Endodermal cell (in vitro differentiated cells): ENCODE measurements around the gene ALDOA. TPM values are rescaled to one million over a fixed set of nuclear protein-coding genes. Genes with fewer than 3 reads are reported as not detected.
A peak's percentile ranks its signal among the peaks of the same experiment; 100 is the strongest.

ENCODE experiments used
- DNase-seq: peaks from one replicate; pipeline ENCODE4 v3.0.0-alpha.2; 2017
- H3K27ac ChIP-seq: 2 replicates; pipeline ENCODE4 v1.5.1; 2013; ENCODE audit warnings: mild to moderate bottlenecking, low read depth, low read length, moderate library complexity
- H3K27me3 ChIP-seq: 2 replicates; pipeline ENCODE4 v1.6.1; 2013; ENCODE audit warnings: mild to moderate bottlenecking, low read length, moderate library complexity; ENCODE audit not compliant: insufficient read depth, control insufficient read depth, poor library complexity, severe bottlenecking
- H3K36me3 ChIP-seq: 2 replicates; pipeline ENCODE4 v1.7.0; 2013; ENCODE audit warnings: mild to moderate bottlenecking, low read length, moderate library complexity; ENCODE audit not compliant: control insufficient read depth, insufficient read depth
- H3K4me1 ChIP-seq: one replicate; pipeline ENCODE4 v1.7.0; 2013; ENCODE audit warnings: low read length; ENCODE audit not compliant: control insufficient read depth, insufficient read depth
- H3K4me3 ChIP-seq: 2 replicates; pipeline ENCODE4 v1.5.1; 2013; ENCODE audit warnings: mild to moderate bottlenecking, low read length, moderate library complexity
- H3K9ac ChIP-seq: 2 replicates; pipeline ENCODE4 v1.6.1; 2013; ENCODE audit warnings: mild to moderate bottlenecking, low read length, moderate library complexity; ENCODE audit not compliant: poor library complexity, severe bottlenecking; ENCODE audit errors: extremely low read depth
- H3K9me3 ChIP-seq: 2 replicates; pipeline ENCODE4 v1.6.1; 2013; ENCODE audit warnings: mild to moderate bottlenecking, low read length, moderate library complexity; ENCODE audit not compliant: control insufficient read depth
- H3K27ac Mint-ChIP-seq: 2 replicates; pipeline ENCODE4 v1.8.0; 2020; ENCODE audit warnings: mixed read lengths
- H3K27me3 Mint-ChIP-seq: 2 replicates; pipeline ENCODE4 v1.8.0; 2021; ENCODE audit warnings: mild to moderate bottlenecking, mixed read lengths; ENCODE audit not compliant: insufficient read depth
- H3K36me3 Mint-ChIP-seq: 2 replicates; pipeline ENCODE4 v1.8.0; 2020; ENCODE audit warnings: low read depth, mixed read lengths
- H3K4me1 Mint-ChIP-seq: 2 replicates; pipeline ENCODE4 v1.8.0; 2020; ENCODE audit warnings: mixed read lengths
- H3K4me3 Mint-ChIP-seq: 2 replicates; pipeline ENCODE4 v1.8.0; 2020; ENCODE audit warnings: mild to moderate bottlenecking, moderate library complexity, mixed read lengths
- H3K9me3 Mint-ChIP-seq: 2 replicates; pipeline ENCODE4 v1.8.0; 2020; ENCODE audit warnings: mild to moderate bottlenecking, mixed read lengths
- WGBS, 2 experiments: methylation state at CpG; one replicate each; pipeline versions ENCODE4 v1.1.5 to v1.1.7; 2013; ENCODE audit warnings: missing lambda C conversion rate in 2 of 2, mixed read lengths in 1 of 2; ENCODE audit not compliant: insufficient coverage in 1 of 2, insufficient read length in 1 of 2; 5-methylcytosine and 5-hydroxymethylcytosine counted together
- total RNA-seq, 2 donors: library from RNA; stranded (reverse); fragmentation: NEBNext Ultra II Directional in 1 of 2; extraction: Animal tissue kit (Norgen Biotek cat#: 25700) in 1 of 2; gene quantifications; 2 replicates in 1 of 2; 3 replicates in 1 of 2; pipeline ENCODE4 v1.2.1, GENCODE V29; 2021
- TF ChIP-seq, protein P1 (sequence below): fragments of 200-600 bp; sonication (generic); conservative IDR thresholded peaks from 2 replicates; pipeline ENCODE4 v1.5.0; 2021; ENCODE audit warnings: antibody characterized with exemption, mild to moderate bottlenecking

ALDOA gene
- total RNA-seq, 2 donors from 2014 or later: 645 to 652 TPM

DNA sequence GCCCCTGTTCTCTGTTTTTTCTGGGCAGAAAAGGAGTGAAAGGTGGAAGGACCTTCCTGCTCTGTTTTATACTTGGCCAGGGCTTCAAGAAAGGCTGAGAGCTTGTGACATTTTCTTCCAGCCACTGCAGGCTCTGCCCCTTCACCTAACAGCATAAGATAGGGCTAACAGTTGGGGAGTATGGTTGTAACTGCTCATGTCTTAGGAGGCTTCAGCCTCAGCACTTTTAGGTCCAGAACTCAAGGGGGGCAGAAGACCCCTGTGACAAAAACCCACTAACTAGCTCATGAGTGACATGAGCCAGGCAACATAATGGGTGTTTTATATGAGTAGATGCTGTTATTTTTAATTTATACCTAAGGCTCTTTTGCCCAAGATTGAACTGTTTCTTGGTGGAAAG lies 4.9 kb downstream of the ALDOA start:
- no peak overlapping the region for H3K9ac ChIP-seq
- Mint-ChIP-seq H3K27ac (peak overlapping the region; percentile 39), H3K36me3 (peaks cover 60% of the 10 kb centered on the region), H3K27me3 (no peaks in the 10 kb centered on the region), H3K4me1 (peaks cover 11% of the 10 kb centered on the region), H3K4me3 (no peak overlapping the region), H3K9me3 (no peaks in the 10 kb centered on the region)
- H3K4me3 ChIP-seq: no peak overlapping the region
- H3K27me3 ChIP-seq: no peaks in the 10 kb centered on the region
- DNase-seq: no peak
- TF ChIP-seq, protein P1, sequence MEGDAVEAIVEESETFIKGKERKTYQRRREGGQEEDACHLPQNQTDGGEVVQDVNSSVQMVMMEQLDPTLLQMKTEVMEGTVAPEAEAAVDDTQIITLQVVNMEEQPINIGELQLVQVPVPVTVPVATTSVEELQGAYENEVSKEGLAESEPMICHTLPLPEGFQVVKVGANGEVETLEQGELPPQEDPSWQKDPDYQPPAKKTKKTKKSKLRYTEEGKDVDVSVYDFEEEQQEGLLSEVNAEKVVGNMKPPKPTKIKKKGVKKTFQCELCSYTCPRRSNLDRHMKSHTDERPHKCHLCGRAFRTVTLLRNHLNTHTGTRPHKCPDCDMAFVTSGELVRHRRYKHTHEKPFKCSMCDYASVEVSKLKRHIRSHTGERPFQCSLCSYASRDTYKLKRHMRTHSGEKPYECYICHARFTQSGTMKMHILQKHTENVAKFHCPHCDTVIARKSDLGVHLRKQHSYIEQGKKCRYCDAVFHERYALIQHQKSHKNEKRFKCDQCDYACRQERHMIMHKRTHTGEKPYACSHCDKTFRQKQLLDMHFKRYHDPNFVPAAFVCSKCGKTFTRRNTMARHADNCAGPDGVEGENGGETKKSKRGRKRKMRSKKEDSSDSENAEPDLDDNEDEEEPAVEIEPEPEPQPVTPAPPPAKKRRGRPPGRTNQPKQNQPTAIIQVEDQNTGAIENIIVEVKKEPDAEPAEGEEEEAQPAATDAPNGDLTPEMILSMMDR: no peak
- H3K27ac ChIP-seq: no peak overlapping the region
- H3K36me3 ChIP-seq: peaks cover 59% of the 10 kb centered on the region
- H3K9me3 ChIP-seq: no peaks in the 10 kb centered on the region
- peaks cover 3% of the 10 kb centered on the region for H3K4me1 ChIP-seq

DNA sequence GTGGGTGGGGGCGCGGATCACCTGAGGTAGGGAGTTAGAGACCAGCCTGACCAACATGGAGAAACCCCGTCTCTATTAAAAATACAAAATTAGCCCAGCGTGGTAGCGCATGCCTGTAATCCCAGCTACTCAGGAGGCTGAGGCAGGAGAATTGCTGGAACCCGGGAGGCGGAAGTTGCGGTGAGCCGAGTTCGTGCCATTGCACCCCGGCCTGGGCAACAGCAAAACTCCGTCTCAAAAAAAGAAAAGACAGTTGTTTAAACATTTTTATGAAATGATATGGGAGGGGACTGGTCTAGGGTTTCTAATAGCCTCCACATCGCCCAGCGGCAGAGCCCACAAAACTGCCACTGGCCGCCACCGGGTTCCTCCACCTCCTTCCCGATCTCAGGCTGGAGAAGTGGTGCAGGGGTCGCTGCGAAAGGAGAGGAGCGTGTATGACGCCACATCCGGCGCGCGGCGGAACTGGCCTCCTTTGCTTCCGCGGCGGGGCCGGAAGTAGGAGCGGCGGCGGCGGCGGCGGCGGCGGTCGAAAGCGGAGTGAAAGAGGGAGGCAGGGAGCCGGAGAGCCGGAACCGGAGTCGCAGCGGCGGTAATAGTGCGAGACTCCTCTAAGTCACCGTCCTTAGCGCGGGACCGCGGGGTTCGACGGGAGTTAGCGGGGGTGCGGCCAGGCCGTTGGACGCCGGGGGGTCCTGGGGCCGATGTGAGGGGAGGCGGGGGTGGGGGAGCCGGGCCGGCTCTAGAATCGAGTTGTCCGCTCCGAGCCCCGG lies 10.1 kb downstream of the ALDOA start, which contains the start of gene PPP4C:
PPP4C (plus strand) TSS at position 492 of the 773 bp plus-strand sequence. CDS start 384 bp downstream, outside the sequence.
- peaks cover 9% of the 10 kb centered on the region for H3K4me1 Mint-ChIP-seq
- 6 to 32% methylated on average over 18 to 67 of the region's 67 CpGs for WGBS, 2 experiments
- Histone ChIP-seq H3K4me1 (peaks cover 3% of the 10 kb centered on the region), H3K9me3 (no peaks in the 10 kb centered on the region), H3K9ac (peak within 1 kb of the TSS; percentile 84), H3K27me3 (no peaks in the 10 kb centered on the region), H3K36me3 (peaks cover 54% of the 10 kb centered on the region), H3K27ac (peak within 1 kb of the TSS; percentile 49), H3K4me3 (peak within 1 kb of the TSS; percentile 93)
- H3K36me3 Mint-ChIP-seq: peaks cover 48% of the 10 kb centered on the region
- H3K27me3 Mint-ChIP-seq: no peaks in the 10 kb centered on the region
- TF ChIP-seq, protein P1: no peak
- peak within 1 kb of the TSS; percentile 87 for H3K4me3 Mint-ChIP-seq
- H3K9me3 Mint-ChIP-seq: no peaks in the 10 kb centered on the region
- peak within 1 kb of the TSS; percentile 96 for H3K27ac Mint-ChIP-seq
- peak; percentile 95 for DNase-seq

DNA sequence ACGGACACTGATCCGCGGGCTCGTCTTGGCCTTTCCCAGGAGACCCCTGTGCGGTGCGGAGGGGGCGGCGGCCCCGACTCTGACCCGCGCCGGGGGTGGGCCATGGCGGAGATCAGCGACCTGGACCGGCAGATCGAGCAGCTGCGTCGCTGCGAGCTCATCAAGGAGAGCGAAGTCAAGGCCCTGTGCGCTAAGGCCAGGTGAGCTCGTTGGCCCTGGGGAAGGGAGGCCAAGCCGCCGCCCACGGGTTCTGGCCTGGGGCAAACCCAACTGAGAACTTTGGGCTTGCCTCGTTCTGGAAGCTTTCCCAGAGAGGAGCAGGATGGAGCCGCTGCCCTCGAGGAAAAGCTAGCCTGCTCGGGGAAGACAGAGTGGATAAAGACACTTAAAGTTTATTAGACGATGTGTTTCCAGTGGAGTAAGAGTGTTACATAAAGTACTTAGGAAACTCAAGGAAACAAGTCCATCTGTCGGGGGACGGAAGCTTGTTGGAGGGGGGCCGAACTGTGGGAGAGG lies 10.8 kb downstream of the ALDOA start:
- no peak for DNase-seq
- Mint-ChIP-seq H3K9me3 (no peaks in the 10 kb centered on the region), H3K4me1 (peaks cover 9% of the 10 kb centered on the region), H3K36me3 (peaks cover 48% of the 10 kb centered on the region), H3K27ac (peak overlapping the region; percentile 96), H3K4me3 (peak overlapping the region; percentile 87), H3K27me3 (no peaks in the 10 kb centered on the region)
- H3K4me1 ChIP-seq: peaks cover 3% of the 10 kb centered on the region
- H3K36me3 ChIP-seq: peaks cover 54% of the 10 kb centered on the region
- peak overlapping the region; percentile 36 for H3K27ac ChIP-seq
- 6 to 12% methylated on average over 14 to 33 of the region's 33 CpGs for WGBS, 2 experiments
- peak overlapping the region; percentile 93 for H3K4me3 ChIP-seq
- TF ChIP-seq, protein P1: no peak
- no peaks in the 10 kb centered on the region for H3K27me3 ChIP-seq
- peak overlapping the region; percentile 84 for H3K9ac ChIP-seq
- H3K9me3 ChIP-seq: no peaks in the 10 kb centered on the region
